ENCODE results near the gene HSDL1.

DNA sequence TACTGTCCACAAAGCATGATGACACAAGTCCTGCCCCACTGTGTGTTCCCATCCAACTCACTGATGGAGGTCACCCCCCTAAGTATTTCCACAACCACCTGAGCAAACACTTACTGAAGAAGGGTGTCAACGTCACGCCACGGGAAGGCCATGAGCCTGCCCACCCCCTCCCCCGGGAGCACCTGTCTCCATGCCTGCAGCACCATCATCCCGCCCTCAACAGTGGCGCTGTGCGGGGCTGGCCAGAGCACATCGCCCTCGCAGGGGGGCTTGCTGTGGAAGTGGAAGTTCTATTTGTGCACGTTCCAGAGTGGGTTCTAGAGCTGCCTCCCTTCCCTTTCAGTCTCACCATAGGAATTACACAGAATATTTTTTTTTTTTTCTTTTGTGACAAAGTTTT, 24.0 kb downstream of the HSDL1 start:
- TF ChIP-seq, protein P1, sequence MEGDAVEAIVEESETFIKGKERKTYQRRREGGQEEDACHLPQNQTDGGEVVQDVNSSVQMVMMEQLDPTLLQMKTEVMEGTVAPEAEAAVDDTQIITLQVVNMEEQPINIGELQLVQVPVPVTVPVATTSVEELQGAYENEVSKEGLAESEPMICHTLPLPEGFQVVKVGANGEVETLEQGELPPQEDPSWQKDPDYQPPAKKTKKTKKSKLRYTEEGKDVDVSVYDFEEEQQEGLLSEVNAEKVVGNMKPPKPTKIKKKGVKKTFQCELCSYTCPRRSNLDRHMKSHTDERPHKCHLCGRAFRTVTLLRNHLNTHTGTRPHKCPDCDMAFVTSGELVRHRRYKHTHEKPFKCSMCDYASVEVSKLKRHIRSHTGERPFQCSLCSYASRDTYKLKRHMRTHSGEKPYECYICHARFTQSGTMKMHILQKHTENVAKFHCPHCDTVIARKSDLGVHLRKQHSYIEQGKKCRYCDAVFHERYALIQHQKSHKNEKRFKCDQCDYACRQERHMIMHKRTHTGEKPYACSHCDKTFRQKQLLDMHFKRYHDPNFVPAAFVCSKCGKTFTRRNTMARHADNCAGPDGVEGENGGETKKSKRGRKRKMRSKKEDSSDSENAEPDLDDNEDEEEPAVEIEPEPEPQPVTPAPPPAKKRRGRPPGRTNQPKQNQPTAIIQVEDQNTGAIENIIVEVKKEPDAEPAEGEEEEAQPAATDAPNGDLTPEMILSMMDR (conservative IDR thresholded peaks at IDR 0.05; ENCODE audit: low read depth, low read length) = no peak
- TF ChIP-seq EZH2 (IDR thresholded peaks at IDR 0.05; ENCODE audit: low read length, unreplicated experiment) (no peak), EZH2phosphoT487 (IDR thresholded peaks at IDR 0.05; ENCODE audit: borderline replicate concordance, low read length) (no peak)

All from PC-3 (cell line).